GM19452 (cell line): Measurements from ENCODE around the gene ATP8B3.

Experiments used
- ATAC-seq: cut with Tn5 transposase; IDR thresholded peaks from one replicate; pipeline ENCODE4 v1.9.1; 2021; ENCODE audit not compliant: unreplicated experiment

The ATP8B3 gene

DNA sequence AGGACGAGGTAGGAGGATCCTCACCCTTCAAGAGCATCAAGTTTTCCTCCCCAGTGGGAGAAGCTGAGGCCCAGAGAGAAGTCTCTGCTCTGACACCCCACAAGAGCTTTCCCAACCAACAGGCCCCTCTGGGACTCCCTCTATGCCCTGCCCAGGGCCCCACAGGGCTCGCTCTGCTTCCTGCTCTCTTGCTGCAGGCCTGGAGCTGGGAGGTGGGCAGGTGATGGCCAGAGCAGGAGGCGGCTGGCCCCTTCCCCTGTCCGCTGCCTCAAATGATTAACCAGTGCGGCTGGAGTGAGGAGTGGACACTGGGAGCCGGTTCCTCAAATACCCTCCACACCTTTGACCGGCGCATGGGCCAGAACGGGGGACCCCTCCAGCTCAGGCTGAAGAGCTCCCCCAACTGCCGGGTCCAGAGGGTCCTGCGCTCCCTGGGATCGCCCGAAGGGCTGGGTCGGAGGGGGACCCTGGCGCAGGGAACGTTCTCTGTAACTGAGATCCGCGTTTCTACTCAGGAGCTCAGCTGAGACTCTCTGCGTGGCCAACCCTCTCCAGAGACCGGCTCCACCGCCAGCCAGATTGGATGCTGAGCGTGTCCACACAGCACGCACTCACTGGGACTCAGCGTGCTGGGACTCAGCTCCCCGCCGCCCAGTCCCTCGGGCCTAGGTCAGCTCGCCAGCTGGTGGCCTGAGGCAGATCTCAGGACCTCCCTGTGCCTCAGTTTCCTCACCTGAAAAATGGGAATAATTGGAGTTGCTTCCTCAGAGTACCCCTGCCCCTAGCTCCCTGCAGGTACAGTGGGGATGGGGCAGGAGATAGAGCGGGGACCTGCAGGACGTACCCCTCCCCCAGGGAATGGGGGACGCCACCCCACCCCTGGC, 65.4 kb downstream of the ATP8B3 start:
- no peak for ATAC-seq

- no peak for ATAC-seq
Observed at GRCh38 chr19:1745589-1746031, 66.5 kb downstream of the ATP8B3 start.

DNA sequence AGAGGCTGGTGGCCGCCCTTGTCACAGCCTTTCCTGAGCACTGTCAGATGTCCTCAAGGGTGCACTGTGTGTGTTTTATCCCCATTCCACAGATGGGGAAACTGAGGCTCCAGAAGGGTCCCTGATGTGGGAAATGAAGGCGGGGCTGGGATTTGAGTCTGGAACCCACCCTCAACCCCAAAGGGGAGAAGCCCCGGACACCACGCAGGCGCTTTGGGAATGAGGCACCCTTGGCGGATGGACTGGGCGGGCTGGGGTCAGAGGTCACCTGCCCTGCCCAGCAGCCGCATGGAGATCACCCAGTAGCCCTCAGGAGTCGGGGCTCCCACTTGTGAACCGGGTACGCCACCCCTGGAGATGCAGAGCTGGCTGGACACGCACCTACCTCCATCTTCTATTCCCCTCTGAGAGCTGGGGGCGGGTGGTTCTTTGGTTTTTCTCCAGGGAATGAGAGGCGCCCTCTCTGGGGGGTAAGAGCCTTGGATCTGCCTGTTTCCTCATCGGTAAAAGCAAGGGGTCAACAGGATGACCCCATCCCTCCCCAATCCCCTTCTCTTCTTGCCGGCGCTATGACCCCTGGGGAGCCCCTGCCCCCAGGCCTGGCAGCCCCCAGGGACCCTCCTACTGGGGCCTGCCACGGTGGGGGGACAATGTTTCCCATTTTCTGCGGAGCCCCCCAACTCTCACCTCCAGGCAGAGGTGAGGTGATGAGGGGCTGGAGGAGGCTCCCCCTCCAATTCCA, 67.1 kb downstream of the ATP8B3 start:
- no peak for ATAC-seq

DNA sequence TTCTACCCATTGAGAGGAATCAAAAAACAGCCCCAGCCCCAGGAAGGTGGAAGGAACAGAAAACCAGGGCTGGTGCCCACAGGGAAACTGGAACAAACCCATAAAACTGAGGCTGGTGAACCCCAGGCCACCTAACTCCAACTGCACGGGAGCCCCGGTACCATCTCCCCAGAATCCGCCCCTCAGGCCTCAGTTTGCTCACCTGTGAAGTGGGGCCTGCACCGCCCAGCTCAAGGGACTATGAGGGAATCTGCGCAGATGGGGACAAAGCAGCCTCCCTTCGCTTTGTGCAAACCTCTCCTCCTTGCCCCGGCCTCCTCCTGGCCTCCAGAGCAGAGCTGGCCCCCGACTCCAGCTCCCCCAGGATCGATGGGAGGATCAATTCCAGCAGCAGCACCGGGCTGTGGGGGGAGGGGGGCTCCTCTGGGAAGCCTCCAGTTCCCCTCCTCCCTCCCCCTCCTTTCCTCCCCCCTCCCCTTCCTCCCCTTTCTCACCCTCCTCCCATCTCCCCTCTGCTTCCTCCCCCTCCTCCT, 67.9 kb downstream of the ATP8B3 start:
- ATAC-seq: no peak

GRCh38 chr19:1742989-1743696, 68.9 kb downstream of the ATP8B3 start:
- no peak for ATAC-seq

DNA sequence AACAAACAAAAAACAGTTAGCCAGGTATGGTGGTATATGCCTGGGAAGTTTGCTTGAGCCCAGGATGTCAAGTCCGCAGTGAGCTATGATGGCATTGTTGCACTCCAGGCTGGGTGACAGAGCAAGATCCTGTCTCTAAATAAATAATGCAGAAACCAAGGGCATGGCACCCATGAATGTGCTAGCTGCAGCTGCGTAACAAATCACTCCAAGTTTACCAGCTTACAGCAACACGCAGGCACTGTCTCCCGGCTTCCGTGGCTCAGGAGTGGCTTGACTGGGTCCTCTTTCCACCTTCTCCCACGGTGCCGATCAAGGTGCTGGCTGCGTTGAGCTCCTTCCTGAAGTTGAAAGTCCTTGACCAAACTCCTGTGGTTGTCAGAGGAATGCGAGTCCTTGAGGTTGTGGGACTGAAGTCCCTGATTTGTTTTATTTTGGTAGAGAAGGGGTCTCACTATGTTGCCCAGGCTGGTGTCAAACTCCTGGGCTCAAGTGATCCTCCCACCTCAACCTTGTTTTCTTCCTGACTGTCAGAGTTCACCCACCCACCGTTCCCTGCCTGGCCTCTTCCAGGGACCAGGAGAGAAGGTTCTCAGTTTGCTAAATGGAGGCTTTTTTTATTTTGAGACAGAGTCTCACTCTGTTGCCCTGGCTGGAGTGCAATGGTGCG, 72.0 kb downstream of the ATP8B3 start:
- no peak for ATAC-seq

GRCh38 chr19:1736927-1737326, 75.1 kb downstream of the ATP8B3 start:
- ATAC-seq: no peak

- no peak for ATAC-seq
Observed at GRCh38 chr19:1736280-1736679, 75.8 kb downstream of the ATP8B3 start.

- no peak for ATAC-seq
Observed at GRCh38 chr19:1734321-1734966, 77.6 kb downstream of the ATP8B3 start.
